GM19468 (cell line): Measurements from ENCODE around the gene PRAC1.

Source experiments
- ATAC-seq: cut with Tn5 transposase; IDR thresholded peaks from one replicate; pipeline ENCODE4 v1.9.1; 2021; ENCODE audit warnings: mild to moderate bottlenecking, moderate library complexity, moderate number of reproducible peaks; ENCODE audit not compliant: unreplicated experiment; ENCODE audit errors: extremely low read depth

The PRAC1 gene

GRCh38 chr17:48715496-48716399 is 6.6 kb downstream of the PRAC1 start:
- ATAC-seq = no peak

- no peak for ATAC-seq
These were observed 11.2 kb downstream of the PRAC1 start for GRCh38 chr17:48711128-48711527.

GRCh38 chr17:48704361-48705248 is 17.7 kb downstream of the PRAC1 start:
- ATAC-seq = no peak

GRCh38 chr17:48701864-48702532 is 20.3 kb downstream of the PRAC1 start:
- no peak for ATAC-seq

GRCh38 chr17:48693178-48693577 is 29.1 kb downstream of the PRAC1 start:
- no peak for ATAC-seq

GRCh38 chr17:48692049-48692448 is 30.3 kb downstream of the PRAC1 start:
- ATAC-seq = no peak

GRCh38 chr17:48690655-48691054 is 31.7 kb downstream of the PRAC1 start:
- ATAC-seq = no peak

GRCh38 chr17:48681609-48682008 is 40.7 kb downstream of the PRAC1 start:
- no peak for ATAC-seq

GRCh38 chr17:48679385-48680096 is 42.8 kb downstream of the PRAC1 start:
- ATAC-seq = no peak

- ATAC-seq = no peak
These were observed 44.0 kb downstream of the PRAC1 start for GRCh38 chr17:48678141-48678971.

- no peak for ATAC-seq
These were observed 45.3 kb downstream of the PRAC1 start for GRCh38 chr17:48676963-48677558.

- ATAC-seq = no peak
These were observed 50.0 kb downstream of the PRAC1 start for GRCh38 chr17:48672340-48672739.
